ENCODE data around the gene CCT8. TPM values are rescaled to one million over a fixed set of nuclear protein-coding genes. Genes with fewer than 3 reads are reported as not detected.

The CCT8 gene
- total RNA-seq, 1 donor from 2014 or later = 234 TPM

GRCh38 chr21:29076731-29077640 lies 3.5 kb upstream of the CCT8 start:
- peak; percentile 44 for DNase-seq

- no peak for DNase-seq
Observed at GRCh38 chr21:29075706-29076466, 2.4 kb upstream of the CCT8 start.

GRCh38 chr21:29074783-29075182 lies 1.3 kb upstream of the CCT8 start:
- no peak for DNase-seq

GRCh38 chr21:29074007-29074376 lies 544 bp upstream of the CCT8 start:
- DNase-seq = no peak

- DNase-seq = peak; percentile 58
Observed at GRCh38 chr21:29072873-29073221, 601 bp downstream of the CCT8 start.

- no peak for DNase-seq
Observed at GRCh38 chr21:29064850-29065481, 8.5 kb downstream of the CCT8 start.

- DNase-seq = no peak
Observed at GRCh38 chr21:29056538-29057050, 16.9 kb downstream of the CCT8 start.

GRCh38 chr21:29056005-29056404 lies 17.4 kb downstream of the CCT8 start:
- DNase-seq = no peak

GRCh38 chr21:29055080-29055479 lies 18.4 kb downstream of the CCT8 start:
- DNase-seq = no peak

GRCh38 chr21:29053656-29054055 lies 19.8 kb downstream of the CCT8 start:
- DNase-seq = no peak

GRCh38 chr21:29053011-29053553 lies 20.4 kb downstream of the CCT8 start:
- DNase-seq = no peak

GRCh38 chr21:29052224-29052623 lies 21.2 kb downstream of the CCT8 start:
- DNase-seq = no peak

- no peak for DNase-seq
Observed at GRCh38 chr21:29034678-29035077, 38.8 kb downstream of the CCT8 start.

GRCh38 chr21:29033871-29034270 lies 39.6 kb downstream of the CCT8 start:
- DNase-seq = no peak

- no peak for DNase-seq
Observed at GRCh38 chr21:29033301-29033700, 40.1 kb downstream of the CCT8 start.

- no peak for DNase-seq
Observed at GRCh38 chr21:29030909-29031308, 42.5 kb downstream of the CCT8 start.

- DNase-seq = no peak
Observed at GRCh38 chr21:29029524-29029923, 43.9 kb downstream of the CCT8 start.

GRCh38 chr21:29025328-29025713 lies 48.1 kb downstream of the CCT8 start:
- peak; percentile 55 for DNase-seq

- DNase-seq = peak; percentile 99
Observed at GRCh38 chr21:29024474-29025327, 48.7 kb downstream of the CCT8 start, which contains the start of gene USP16. USP16 (plus strand) TSS chr21:29024668; CDS start chr21:29027914, 3,246 bp downstream.

GRCh38 chr21:29022166-29022565 lies 51.3 kb downstream of the CCT8 start:
- DNase-seq = no peak

- DNase-seq = peak; percentile 20
Observed at GRCh38 chr21:29018540-29018939, 54.9 kb downstream of the CCT8 start.

Data from dermis blood vessel endothelial cell (primary cell).